ENCODE data around the gene IL5. TPM values are rescaled to one million over a fixed set of nuclear protein-coding genes. Genes with fewer than 3 reads are reported as not detected.

Gene IL5
- not detected for total RNA-seq
- polyA plus RNA-seq = not detected

DNA sequence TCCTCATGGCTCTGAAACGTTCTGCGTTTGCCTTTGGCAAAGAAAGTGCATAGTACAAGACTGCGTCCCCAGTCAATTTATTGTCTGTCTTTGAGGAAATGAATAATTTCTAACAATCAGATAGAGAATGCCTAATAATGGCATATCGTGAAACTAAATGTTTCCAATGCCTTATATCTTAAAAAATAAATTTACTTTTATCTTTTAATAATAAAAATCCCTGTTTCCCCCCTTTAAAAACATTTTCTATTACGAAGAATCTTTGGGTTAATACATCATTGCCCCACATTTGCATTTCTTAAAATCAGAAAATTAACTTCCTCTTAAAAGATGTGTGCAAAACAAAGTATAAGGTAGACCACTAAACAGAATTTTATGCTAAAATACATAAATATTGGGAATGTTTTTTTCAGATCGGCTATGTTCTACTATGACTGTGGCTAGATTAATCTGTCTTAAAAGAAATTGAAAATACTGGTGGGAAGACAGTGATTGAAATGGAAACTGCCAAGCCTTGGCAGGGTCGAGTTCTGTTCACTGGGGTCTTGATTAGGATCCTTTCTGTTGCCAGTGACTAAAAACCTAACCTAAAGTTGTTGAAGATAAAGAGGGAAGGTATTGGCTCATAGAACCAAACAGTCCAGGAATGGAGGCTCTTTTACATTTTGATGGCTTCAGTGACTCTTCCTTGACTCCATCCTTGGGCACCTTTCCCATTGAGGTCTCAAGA is at the start of gene IL5:
Gene IL5, minus strand, starts transcription at position 51 of the 730 bp plus-strand sequence. Its CDS starts 44 bp downstream, at position 7.
- 78% methylated on average over 7 of the region's 7 CpGs for WGBS
- TF ChIP-seq RXRA (IDR thresholded peaks at IDR 0.05) (no peak), SP1 (IDR thresholded peaks at IDR 0.05) (no peak), FOXA2 (IDR thresholded peaks at IDR 0.05) (no peak), NR2F2 (IDR thresholded peaks at IDR 0.05) (no peak), JUND (IDR thresholded peaks at IDR 0.05) (no peak)
- TF ChIP-seq, protein P1, sequence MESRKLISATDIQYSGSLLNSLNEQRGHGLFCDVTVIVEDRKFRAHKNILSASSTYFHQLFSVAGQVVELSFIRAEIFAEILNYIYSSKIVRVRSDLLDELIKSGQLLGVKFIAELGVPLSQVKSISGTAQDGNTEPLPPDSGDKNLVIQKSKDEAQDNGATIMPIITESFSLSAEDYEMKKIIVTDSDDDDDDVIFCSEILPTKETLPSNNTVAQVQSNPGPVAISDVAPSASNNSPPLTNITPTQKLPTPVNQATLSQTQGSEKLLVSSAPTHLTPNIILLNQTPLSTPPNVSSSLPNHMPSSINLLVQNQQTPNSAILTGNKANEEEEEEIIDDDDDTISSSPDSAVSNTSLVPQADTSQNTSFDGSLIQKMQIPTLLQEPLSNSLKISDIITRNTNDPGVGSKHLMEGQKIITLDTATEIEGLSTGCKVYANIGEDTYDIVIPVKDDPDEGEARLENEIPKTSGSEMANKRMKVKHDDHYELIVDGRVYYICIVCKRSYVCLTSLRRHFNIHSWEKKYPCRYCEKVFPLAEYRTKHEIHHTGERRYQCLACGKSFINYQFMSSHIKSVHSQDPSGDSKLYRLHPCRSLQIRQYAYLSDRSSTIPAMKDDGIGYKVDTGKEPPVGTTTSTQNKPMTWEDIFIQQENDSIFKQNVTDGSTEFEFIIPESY (IDR thresholded peaks at IDR 0.05) = no peak
- TF ChIP-seq, protein P2, sequence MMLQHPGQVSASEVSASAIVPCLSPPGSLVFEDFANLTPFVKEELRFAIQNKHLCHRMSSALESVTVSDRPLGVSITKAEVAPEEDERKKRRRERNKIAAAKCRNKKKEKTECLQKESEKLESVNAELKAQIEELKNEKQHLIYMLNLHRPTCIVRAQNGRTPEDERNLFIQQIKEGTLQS (IDR thresholded peaks at IDR 0.05) = no peak
- TF ChIP-seq, protein P3, sequence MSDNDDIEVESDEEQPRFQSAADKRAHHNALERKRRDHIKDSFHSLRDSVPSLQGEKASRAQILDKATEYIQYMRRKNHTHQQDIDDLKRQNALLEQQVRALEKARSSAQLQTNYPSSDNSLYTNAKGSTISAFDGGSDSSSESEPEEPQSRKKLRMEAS (IDR thresholded peaks at IDR 0.05) = no peak
- TF ChIP-seq, protein P4, sequence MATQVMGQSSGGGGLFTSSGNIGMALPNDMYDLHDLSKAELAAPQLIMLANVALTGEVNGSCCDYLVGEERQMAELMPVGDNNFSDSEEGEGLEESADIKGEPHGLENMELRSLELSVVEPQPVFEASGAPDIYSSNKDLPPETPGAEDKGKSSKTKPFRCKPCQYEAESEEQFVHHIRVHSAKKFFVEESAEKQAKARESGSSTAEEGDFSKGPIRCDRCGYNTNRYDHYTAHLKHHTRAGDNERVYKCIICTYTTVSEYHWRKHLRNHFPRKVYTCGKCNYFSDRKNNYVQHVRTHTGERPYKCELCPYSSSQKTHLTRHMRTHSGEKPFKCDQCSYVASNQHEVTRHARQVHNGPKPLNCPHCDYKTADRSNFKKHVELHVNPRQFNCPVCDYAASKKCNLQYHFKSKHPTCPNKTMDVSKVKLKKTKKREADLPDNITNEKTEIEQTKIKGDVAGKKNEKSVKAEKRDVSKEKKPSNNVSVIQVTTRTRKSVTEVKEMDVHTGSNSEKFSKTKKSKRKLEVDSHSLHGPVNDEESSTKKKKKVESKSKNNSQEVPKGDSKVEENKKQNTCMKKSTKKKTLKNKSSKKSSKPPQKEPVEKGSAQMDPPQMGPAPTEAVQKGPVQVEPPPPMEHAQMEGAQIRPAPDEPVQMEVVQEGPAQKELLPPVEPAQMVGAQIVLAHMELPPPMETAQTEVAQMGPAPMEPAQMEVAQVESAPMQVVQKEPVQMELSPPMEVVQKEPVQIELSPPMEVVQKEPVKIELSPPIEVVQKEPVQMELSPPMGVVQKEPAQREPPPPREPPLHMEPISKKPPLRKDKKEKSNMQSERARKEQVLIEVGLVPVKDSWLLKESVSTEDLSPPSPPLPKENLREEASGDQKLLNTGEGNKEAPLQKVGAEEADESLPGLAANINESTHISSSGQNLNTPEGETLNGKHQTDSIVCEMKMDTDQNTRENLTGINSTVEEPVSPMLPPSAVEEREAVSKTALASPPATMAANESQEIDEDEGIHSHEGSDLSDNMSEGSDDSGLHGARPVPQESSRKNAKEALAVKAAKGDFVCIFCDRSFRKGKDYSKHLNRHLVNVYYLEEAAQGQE (IDR thresholded peaks at IDR 0.05) = no peak
- no peaks in the 10 kb centered on the region for H3K4me1 ChIP-seq (ENCODE audit: control insufficient read depth in 4 of 4, insufficient read depth in 4 of 4, low read length in 3 of 4)
- H3K4me3 ChIP-seq (ENCODE audit: low read depth in 1 of 3, low read length in 3 of 3) = no peak within 1 kb of the TSS
- H3K27me3 ChIP-seq (ENCODE audit: control insufficient read depth in 4 of 4, insufficient read depth in 4 of 4, low read length in 3 of 4) = no peaks in the 10 kb centered on the region
- H3K9me3 ChIP-seq (ENCODE audit: control insufficient read depth in 4 of 4, low read length in 3 of 4) = no peaks in the 10 kb centered on the region
- H3K9ac ChIP-seq (ENCODE audit: low read depth in 1 of 2, low read length in 2 of 2) = no peak within 1 kb of the TSS
- H3K36me3 ChIP-seq (ENCODE audit: control insufficient read depth in 4 of 4, insufficient read depth in 3 of 4, low read depth in 1 of 4, low read length in 3 of 4) = no peaks in the 10 kb centered on the region
- no peak for DNase-seq (ENCODE audit: low spot score)
- H3K27ac ChIP-seq (ENCODE audit: low read depth in 1 of 2, low read length in 2 of 2) = no peak within 1 kb of the TSS

GRCh38 chr5:132592521-132592920 is 49.2 kb upstream of the IL5 start:
- WGBS = 59% methylated on average over 2 of the region's 2 CpGs
- H3K27me3 ChIP-seq (ENCODE audit: control insufficient read depth in 4 of 4, insufficient read depth in 4 of 4, low read length in 3 of 4) = no peaks in the 10 kb centered on the region
- H3K27ac ChIP-seq (ENCODE audit: low read depth in 1 of 2, low read length in 2 of 2) = no peak overlapping the region
- H3K9me3 ChIP-seq (ENCODE audit: control insufficient read depth in 4 of 4, low read length in 3 of 4) = no peaks in the 10 kb centered on the region
- H3K9ac ChIP-seq (ENCODE audit: low read depth in 1 of 2, low read length in 2 of 2) = no peak overlapping the region
- no peak for TF ChIP-seq FOXA2 (IDR thresholded peaks at IDR 0.05)
- TF ChIP-seq, protein P2 (IDR thresholded peaks at IDR 0.05) = no peak
- no peak for TF ChIP-seq HNF4A (conservative IDR thresholded peaks at IDR 0.05)
- no peak for TF ChIP-seq NR2F2 (IDR thresholded peaks at IDR 0.05)
- no peak for TF ChIP-seq EGR1 (IDR thresholded peaks at IDR 0.05; ENCODE audit: low read depth in 2 of 2)
- TF ChIP-seq CTCF (IDR thresholded peaks at IDR 0.05; ENCODE audit: low read depth, low read length, missing input control) = no peak
- TF ChIP-seq, protein P1 (IDR thresholded peaks at IDR 0.05) = no peak
- H3K36me3 ChIP-seq (ENCODE audit: control insufficient read depth in 4 of 4, insufficient read depth in 3 of 4, low read depth in 1 of 4, low read length in 3 of 4) = peaks cover 0 to 42% (median 35%) of the 10 kb centered on the region in 4 donors
- peaks cover 0 to 1% (median 0%) of the 10 kb centered on the region in 4 donors for H3K4me1 ChIP-seq (ENCODE audit: control insufficient read depth in 4 of 4, insufficient read depth in 4 of 4, low read length in 3 of 4)
- no peak overlapping the region for H3K4me3 ChIP-seq (ENCODE audit: low read depth in 1 of 3, low read length in 3 of 3)
- no peak for DNase-seq (ENCODE audit: low spot score)
